MCF 10A (cell line): ENCODE data around the gene KANK2. TPM values are rescaled to one million over a fixed set of nuclear protein-coding genes. Genes with fewer than 3 reads are reported as not detected.
A peak's percentile ranks its signal among the peaks of the same experiment; 100 is the strongest.

Experiments used
- BruUV-seq: library from RNA; stranded (reverse); fragments of 400-500 nt; replicated peaks from 2 replicates; lab custom pipeline; 2021; lab: Mats Ljungman, UMichigan
- CTCF ChIA-PET: fragments of 300-600 bp; sonication (Branson Sonifier 250); formaldehyde crosslinking; extraction: SDS; loops from one replicate; lab custom pipeline; 2021; ENCODE audit warnings: antibody characterized with exemption, inconsistent platforms; lab: Yijun Ruan, JAX
- POLR2A ChIA-PET: fragments of 300-600, 350-650 bp; sonication (Branson Sonifier 250); formaldehyde crosslinking; extraction: SDS; loops from one replicate; lab custom pipeline; 2020; ENCODE audit warnings: antibody characterized with exemption, inconsistent platforms; lab: Yijun Ruan, JAX
- DNase-seq: peaks from one replicate; pipeline ENCODE4 v3.0.0-alpha.2; 2018; ENCODE audit not compliant: unreplicated experiment
- H3K27ac Mint-ChIP-seq: one replicate; pipeline ENCODE4 v1.8.0; 2022; ENCODE audit warnings: mild to moderate bottlenecking, low read depth, mixed read lengths; ENCODE audit not compliant: unreplicated experiment
- H3K27me3 Mint-ChIP-seq: one replicate; pipeline ENCODE4 v1.8.0; 2022; ENCODE audit warnings: mixed read lengths; ENCODE audit not compliant: insufficient read depth, unreplicated experiment
- H3K36me3 Mint-ChIP-seq: one replicate; pipeline ENCODE4 v1.8.0; 2022; ENCODE audit warnings: mild to moderate bottlenecking, moderate library complexity, mixed read lengths; ENCODE audit not compliant: insufficient read depth, unreplicated experiment
- H3K4me1 Mint-ChIP-seq: one replicate; pipeline ENCODE4 v1.8.0; 2022; ENCODE audit warnings: mixed read lengths; ENCODE audit not compliant: insufficient read depth, unreplicated experiment
- H3K4me3 Mint-ChIP-seq: one replicate; pipeline ENCODE4 v1.8.0; 2022; ENCODE audit warnings: mild to moderate bottlenecking, moderate library complexity, mixed read lengths; ENCODE audit not compliant: unreplicated experiment
- H3K9me3 Mint-ChIP-seq: one replicate; pipeline ENCODE4 v1.8.0; 2022; ENCODE audit warnings: mixed read lengths; ENCODE audit not compliant: unreplicated experiment
- CTCF ChIP-seq: fragments of 200-600 bp; IDR thresholded peaks from one replicate; pipeline ENCODE4 v1.8.0; 2022; ENCODE audit warnings: antibody characterized with exemption, mild to moderate bottlenecking; ENCODE audit not compliant: unreplicated experiment
- intact Hi-C: fragments of 100-400 bp; cut with micrococcal nuclease; formaldehyde crosslinking; loops from 2 replicates; pipeline ENCODE4 v1.14.1; 2022
- total RNA-seq: library from RNA; stranded (reverse); gene quantifications from 2 replicates; pipeline ENCODE4 v1.2.3, GENCODE V29; 2022

Gene KANK2
- total RNA-seq, 1 experiment from 2014 or later: 29.2 TPM

DNA sequence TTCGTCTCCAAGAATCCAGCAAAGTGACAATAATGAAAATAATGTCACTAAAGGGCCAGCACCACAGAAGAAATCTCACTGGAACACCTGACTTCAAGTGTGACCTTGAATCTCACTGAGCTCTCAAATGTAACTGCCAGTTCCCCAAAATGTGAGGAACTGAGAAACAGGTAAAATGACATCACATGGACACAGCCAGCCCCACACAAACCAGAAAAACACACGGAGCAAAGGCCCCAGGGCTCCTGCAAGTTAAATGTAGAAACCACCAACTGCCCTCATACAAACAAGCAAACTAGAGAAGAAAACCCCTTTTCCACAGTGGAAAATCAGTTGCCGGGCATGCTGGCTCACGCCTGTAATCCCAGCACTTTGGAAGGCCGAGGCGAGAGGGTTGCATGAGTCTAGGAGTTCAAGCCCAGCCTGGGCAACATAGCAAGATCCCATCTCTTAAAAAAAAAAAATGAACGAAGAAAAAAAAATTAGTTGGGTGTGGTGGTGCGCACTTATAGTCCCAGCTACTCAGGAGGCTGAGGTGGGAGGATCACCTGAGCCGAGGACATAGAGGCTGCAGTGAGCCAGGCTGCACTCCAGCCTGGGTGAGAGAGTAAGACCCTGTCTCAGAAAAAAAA is 8.7 kb upstream of the KANK2 start:
- CTCF ChIA-PET: interaction anchor here (0.7 to 4.9 kb wide), 3 partner anchors 35 to 77 kb away, joined by 3 to 41 read pairs (median 4); no protein-coding TSS in a partner anchor

DNA sequence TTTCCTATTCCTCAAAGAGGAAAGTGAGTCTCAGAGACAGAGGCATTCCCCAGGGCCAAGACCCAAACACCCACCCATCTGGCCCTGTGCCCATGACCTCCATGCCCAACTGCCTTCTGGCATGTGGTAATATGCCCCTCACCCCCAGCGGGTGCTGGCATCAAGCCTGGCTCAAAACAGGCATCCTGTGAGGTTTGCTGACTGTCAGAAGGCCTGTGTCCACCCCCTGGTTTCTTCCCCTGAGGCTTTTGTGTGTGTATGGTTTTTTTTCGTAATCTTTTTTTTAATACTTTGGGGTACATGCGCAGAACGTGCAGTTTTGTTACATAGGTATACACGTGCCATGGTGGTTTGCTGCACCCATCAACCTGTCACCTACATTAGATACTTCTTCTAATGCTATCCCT is 7.6 kb upstream of the KANK2 start:
- ChIA-PET CTCF (interaction anchor here (0.5 to 4.9 kb wide), 10 partner anchors 13 to 348 kb away, joined by 3 to 41 read pairs (median 6); partner anchors contain the start of gene SPC24), POLR2A (interaction anchor here (0.6 kb wide), 1 partner anchor 41 kb away, joined by 3 read pairs; no protein-coding TSS in a partner anchor)
- Mint-ChIP-seq H3K9me3 (no peaks in the 10 kb centered on the region), H3K27me3 (no peaks in the 10 kb centered on the region), H3K4me3 (peak overlapping the region; percentile 35), H3K4me1 (peaks cover 25% of the 10 kb centered on the region), H3K36me3 (peaks cover 9% of the 10 kb centered on the region), H3K27ac (peak overlapping the region; percentile 83)
- BruUV-seq: no TSS peak
- peak; percentile 97 for DNase-seq
- TF ChIP-seq CTCF: no peak
- intact Hi-C loops: loop anchor here (2.0 kb wide), 1 partner anchor 168 kb away; no protein-coding TSS in a partner anchor

More for the DNA sequence above, 8.7 kb upstream of the KANK2 start:
- Mint-ChIP-seq H3K27ac (no peak overlapping the region), H3K36me3 (peaks cover 9% of the 10 kb centered on the region), H3K27me3 (no peaks in the 10 kb centered on the region), H3K4me3 (no peak overlapping the region), H3K9me3 (no peaks in the 10 kb centered on the region), H3K4me1 (peaks cover 25% of the 10 kb centered on the region)
- intact Hi-C loops: loop anchor here (2.0 kb wide), 1 partner anchor 169 kb away; no protein-coding TSS in a partner anchor
- no TSS peak for BruUV-seq
- no peak for TF ChIP-seq CTCF
- DNase-seq: no peak
- POLR2A ChIA-PET: interaction anchor here (1.2 kb wide), 1 partner anchor 69 kb away, joined by 5 read pairs; no protein-coding TSS in a partner anchor

DNA sequence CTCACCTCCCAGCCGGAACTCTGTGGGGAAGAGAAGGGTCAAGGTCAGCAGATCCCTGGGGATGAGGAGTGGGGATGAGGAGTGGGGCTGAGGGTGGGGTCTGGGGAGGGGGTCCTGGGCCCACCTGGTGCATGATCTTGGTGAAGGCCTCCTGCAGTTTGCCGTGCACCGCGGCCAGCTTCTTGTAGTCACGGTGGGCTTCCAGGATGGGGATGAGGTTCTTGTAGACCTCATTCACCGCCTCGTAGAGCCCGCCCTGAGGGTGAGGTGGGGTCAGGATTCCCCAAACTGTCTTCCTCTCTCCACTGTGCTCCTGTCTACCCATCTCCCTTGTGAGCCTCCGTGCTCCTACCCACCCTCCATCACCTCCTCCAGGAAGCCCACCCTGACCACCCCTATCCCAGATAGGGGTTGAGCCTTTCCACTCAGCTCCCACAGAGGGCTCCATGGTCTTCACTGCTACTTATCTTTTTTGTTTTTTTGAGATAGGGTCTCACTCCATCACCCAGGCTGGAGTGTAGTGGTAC is 6.8 kb upstream of the KANK2 start:
- CTCF ChIA-PET: interaction anchor here (0.6 to 4.9 kb wide), 12 partner anchors 13 to 348 kb away, joined by 3 to 41 read pairs (median 5); partner anchors contain the start of gene SPC24
- POLR2A ChIA-PET: interaction anchor here (0.6 to 1.1 kb wide), 3 partner anchors 52 to 108 kb away, joined by 3 to 4 read pairs (median 3); no protein-coding TSS in a partner anchor
- Mint-ChIP-seq H3K27me3 (no peaks in the 10 kb centered on the region), H3K36me3 (peaks cover 9% of the 10 kb centered on the region), H3K4me1 (peaks cover 25% of the 10 kb centered on the region), H3K9me3 (no peaks in the 10 kb centered on the region), H3K27ac (peak overlapping the region; percentile 83), H3K4me3 (no peak overlapping the region)
- no peak for DNase-seq
- intact Hi-C loops: loop anchor here (2.0 kb wide), 1 partner anchor 167 kb away; no protein-coding TSS in a partner anchor
- no TSS peak for BruUV-seq
- no peak for TF ChIP-seq CTCF
